Measurements from ENCODE around the gene GPR137B.

DNA sequence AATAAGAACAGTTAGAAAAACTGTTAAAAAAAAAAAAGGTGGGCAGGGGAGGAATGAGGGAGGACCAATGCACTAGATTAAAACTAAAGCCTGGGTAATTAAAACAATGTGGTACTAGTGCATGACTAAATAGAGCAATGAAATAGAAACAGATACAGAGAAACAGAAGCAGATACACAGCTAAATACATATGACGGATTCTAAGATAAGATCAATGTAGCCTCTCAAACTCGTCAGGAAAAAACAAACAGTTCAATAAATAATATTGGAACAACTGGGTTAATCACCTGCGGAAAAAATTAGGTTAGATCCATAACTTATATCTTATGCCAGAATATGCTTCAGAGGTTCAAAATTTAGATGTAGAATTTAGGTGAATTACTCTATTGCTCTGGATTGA, 71.2 kb downstream of the GPR137B start:
- TF ChIP-seq CTCF (IDR thresholded peaks at IDR 0.05 in 4 of 5, conservative IDR thresholded peaks at IDR 0.05 in 1 of 5) = no peak
- no peak for TF ChIP-seq POLR2A (IDR thresholded peaks at IDR 0.05)
